HCT116 (cell line): ENCODE measurements around the gene TNFSF12. TPM values are rescaled to one million over a fixed set of nuclear protein-coding genes. Genes with fewer than 3 reads are reported as not detected.

ENCODE experiments used
- ATAC-seq: fragments of 200-7000 bp; cut with Tn5 transposase; 2 replicates; pipeline ENCODE4 v1.9.1; 2020; ENCODE audit warnings: mild to moderate bottlenecking, moderate library complexity
- BruUV-seq: library from RNA; stranded (reverse); fragments of 400-500 nt; replicated peaks from 2 replicates; lab custom pipeline; 2021; lab: Mats Ljungman, UMichigan
- CTCF ChIA-PET: fragments of 300-600 bp; sonication (Branson Sonifier 250); formaldehyde crosslinking; loops from one replicate; lab custom pipeline; 2021; ENCODE audit warnings: antibody characterized with exemption; lab: Charles Lee
- POLR2A ChIA-PET: fragments of 300-600, 350-600 bp; sonication (Branson Sonifier 250); formaldehyde crosslinking; loops from one replicate; lab custom pipeline; 2021; ENCODE audit warnings: antibody characterized with exemption; lab: Charles Lee
- RAD21 ChIA-PET, 2 experiments: fragments of 300-600 bp; sonication (Branson Sonifier 250); formaldehyde crosslinking; loops; one replicate each; lab custom pipeline; 2023; ENCODE audit warnings: low total read pairs in 2 of 2; ENCODE audit not compliant: uncharacterized antibody in 2 of 2, unreplicated experiment in 2 of 2, low non-redundant PET in 1 of 2; lab: Charles Lee
- DNase-seq: peaks from one replicate; pipeline ENCODE4 v3.0.0-alpha.2; 2010; ENCODE audit warnings: low read depth, low spot score
- H2AFZ ChIP-seq: fragments of 200-600 bp; shearing (Covaris generic), sonication (generic); 2 replicates; pipeline ENCODE4 v1.6.1; 2017; ENCODE audit warnings: low read depth, mixed run types, mixed read lengths, antibody characterized with exemption, low read length; ENCODE audit not compliant: poor library complexity, severe bottlenecking
- H3K27ac ChIP-seq: 2 replicates; pipeline ENCODE4 v1.5.1; 2012; ENCODE audit warnings: low read depth, low read length
- H3K27me3 ChIP-seq: fragments of 200-600 bp; sonication (generic); 2 replicates; pipeline ENCODE4 v1.6.1; 2016; ENCODE audit warnings: mixed run types, low read length, mixed read lengths; ENCODE audit not compliant: insufficient read depth
- H3K36me3 ChIP-seq, 2 experiments: fragments of 200-500 bp in 1 of 2; fragments of 200-600 bp in 1 of 2; sonication (Bioruptor generic) in 1 of 2; sonication (generic) in 1 of 2; 2 replicates each; pipeline versions ENCODE4 v1.5.1 to v1.6.1; 2014 to 2016; ENCODE audit warnings: low read length in 2 of 2, inconsistent platforms in 1 of 2, mixed read lengths in 1 of 2, mixed run types in 1 of 2; ENCODE audit not compliant: insufficient read depth in 2 of 2, control insufficient read depth in 1 of 2
- H3K4me1 ChIP-seq, 2 experiments: fragments of 200-600 bp in 1 of 2; sonication (generic) in 1 of 2; 2 replicates each; pipeline versions ENCODE4 v1.5.1 to v1.6.1; 2012 to 2017; ENCODE audit warnings: low read length in 2 of 2, inconsistent platforms in 1 of 2, mild to moderate bottlenecking in 1 of 2, mixed read lengths in 1 of 2, mixed run types in 1 of 2, moderate library complexity in 1 of 2; ENCODE audit not compliant: insufficient read depth in 2 of 2, control insufficient read depth in 1 of 2
- H3K4me2 ChIP-seq: fragments of 200-600 bp; sonication (generic); 2 replicates; pipeline ENCODE4 v1.6.1; 2017; ENCODE audit warnings: mixed run types, low read length, mixed read lengths
- H3K4me3 ChIP-seq, 2 experiments: fragments of 200-600 bp in 1 of 2; sonication (generic) in 1 of 2; replicated peaks in 1 of 2; 2 replicates each; pipeline ENCODE4 v1.5.1; 2011 to 2016; ENCODE audit warnings: low read length in 2 of 2, control low read depth in 1 of 2, low read depth in 1 of 2, mild to moderate bottlenecking in 1 of 2, mixed read lengths in 1 of 2, mixed run types in 1 of 2
- H3K79me2 ChIP-seq: fragments of 200-600 bp; sonication (generic); 2 replicates; pipeline ENCODE4 v1.6.1; 2017; ENCODE audit warnings: mild to moderate bottlenecking, mixed run types, low read length, moderate library complexity, mixed read lengths; ENCODE audit not compliant: insufficient read depth
- H3K9ac ChIP-seq: fragments of 200-600 bp; sonication (generic); 2 replicates; pipeline ENCODE4 v1.6.1; 2016; ENCODE audit warnings: low read length, mixed read lengths
- H3K9me2 ChIP-seq: fragments of 200-600 bp; sonication (generic), shearing (Covaris generic); 2 replicates; pipeline ENCODE4 v1.6.1; 2017; ENCODE audit warnings: mixed run types, mild to moderate bottlenecking, moderate library complexity; ENCODE audit not compliant: insufficient read depth
- H3K9me3 ChIP-seq, 2 experiments: fragments of 200-500 bp in 1 of 2; fragments of 200-600 bp in 1 of 2; sonication (Bioruptor generic) in 1 of 2; sonication (generic) in 1 of 2; 2 replicates each; pipeline ENCODE4 v1.6.1; 2014 to 2017; ENCODE audit warnings: low read length in 2 of 2, mixed read lengths in 2 of 2, inconsistent platforms in 1 of 2, low read depth in 1 of 2, mild to moderate bottlenecking in 1 of 2, mixed run types in 1 of 2, moderate library complexity in 1 of 2; ENCODE audit not compliant: control insufficient read depth in 1 of 2, insufficient read depth in 1 of 2
- H4K20me1 ChIP-seq: fragments of 200-600 bp; sonication (generic), shearing (Covaris generic); 2 replicates; pipeline ENCODE4 v1.6.1; 2017; ENCODE audit warnings: mixed run types, mild to moderate bottlenecking, moderate library complexity; ENCODE audit not compliant: insufficient read depth
- ATF3 ChIP-seq: IDR thresholded peaks from 2 replicates; pipeline ENCODE4 v1.6.1; 2012
- JUND ChIP-seq: IDR thresholded peaks from 2 replicates; pipeline ENCODE4 v1.6.1; 2012
- RAD21 ChIP-seq: IDR thresholded peaks from 2 replicates; pipeline ENCODE4 v1.6.1; 2012; ENCODE audit warnings: low read depth, mild to moderate bottlenecking
- TCF7L2 ChIP-seq: IDR thresholded peaks from 2 replicates; pipeline ENCODE4 v1.7.0; 2011; ENCODE audit warnings: borderline replicate concordance, inconsistent platforms; ENCODE audit not compliant: insufficient read depth, insufficient read length; ENCODE audit errors: extremely low read depth
- ZFX ChIP-seq: fragments of 450-650 bp; IDR thresholded peaks from 2 replicates; pipeline ENCODE4 v1.6.1; 2017
- intact Hi-C: fragments of 100-400 bp; cut with micrococcal nuclease; formaldehyde crosslinking; loops from 2 replicates; pipeline ENCODE4 v1.10.0; 2022
- total RNA-seq: library from RNA; stranded (reverse); gene quantifications from one replicate; pipeline ENCODE4 v1.2.1, GENCODE V29; 2021; ENCODE audit not compliant: unreplicated experiment
- TF ChIP-seq, protein P1 (sequence below), 3 experiments: fragments of 200-600 bp in 1 of 3; sonication (generic) in 1 of 3; IDR thresholded peaks in 2 of 3; conservative IDR thresholded peaks in 1 of 3; 2 replicates each; pipeline ENCODE4 v1.5.1; 2012 to 2017; ENCODE audit warnings: low read depth in 2 of 3, low read length in 2 of 3, antibody characterized with exemption in 1 of 3, borderline replicate concordance in 1 of 3, control low read depth in 1 of 3, mild to moderate bottlenecking in 1 of 3, mixed read lengths in 1 of 3, mixed run types in 1 of 3, moderate library complexity in 1 of 3; ENCODE audit not compliant: insufficient read depth in 1 of 3

TNFSF12 gene
- total RNA-seq, 1 experiment from 2014 or later, result 12.3 TPM

DNA sequence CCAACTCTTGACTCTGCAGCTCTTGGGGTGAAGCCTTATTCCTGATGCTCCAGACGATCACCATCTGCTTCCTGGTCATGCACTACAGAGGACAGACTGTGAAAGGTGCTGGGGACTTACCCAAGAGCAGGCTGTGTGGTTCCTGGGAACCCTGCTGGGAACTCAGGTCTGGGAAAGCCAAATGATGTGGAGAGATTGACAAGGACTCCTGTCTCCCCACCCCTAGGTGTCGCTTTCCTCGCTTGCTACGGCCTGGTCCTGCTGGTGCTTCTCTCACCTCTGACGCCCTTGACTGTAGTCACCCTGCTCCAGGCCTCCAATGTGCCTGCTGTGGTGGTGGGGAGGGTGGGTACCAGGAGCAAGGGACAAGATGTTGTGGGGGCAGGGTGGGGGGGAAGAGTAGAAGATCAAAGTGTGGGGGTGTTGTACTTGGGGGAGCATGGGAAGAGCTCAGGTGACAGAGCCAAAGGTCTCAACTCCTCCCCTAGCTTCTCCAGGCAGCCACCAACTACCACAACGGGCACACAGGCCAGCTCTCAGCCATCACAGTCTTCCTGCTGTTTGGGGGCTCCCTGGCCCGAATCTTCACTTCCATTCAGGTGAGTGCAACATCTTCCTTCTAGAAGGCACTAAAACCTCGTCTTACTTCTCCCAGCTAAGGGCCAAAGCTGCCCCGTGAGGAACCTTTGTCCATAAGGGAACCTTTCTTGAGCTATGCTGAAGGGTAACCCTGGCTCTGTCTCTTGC lies 38.0 kb downstream of the TNFSF12 start:
- Histone ChIP-seq H3K4me3 (no peak overlapping the region), H4K20me1 (no peaks in the 10 kb centered on the region), H3K4me2 (0 out of 2 replicates have a peak overlapping the region, but pooled peaks have one; percentile 1), H3K4me1 (peaks cover 11 to 43% of the 10 kb centered on the region in 2 experiments), H3K79me2 (peaks cover 44% of the 10 kb centered on the region), H3K36me3 (peaks cover 9 to 40% of the 10 kb centered on the region in 2 experiments; a peak in 3 of 4 replicates), H3K9ac (no peak overlapping the region), H3K9me2 (no peaks in the 10 kb centered on the region), H3K27me3 (no peaks in the 10 kb centered on the region), H2AFZ (no peak overlapping the region), H3K9me3 (no peaks in the 10 kb centered on the region), H3K27ac (peak overlapping the region; percentile 53)
- TF ChIP-seq, protein P1, sequence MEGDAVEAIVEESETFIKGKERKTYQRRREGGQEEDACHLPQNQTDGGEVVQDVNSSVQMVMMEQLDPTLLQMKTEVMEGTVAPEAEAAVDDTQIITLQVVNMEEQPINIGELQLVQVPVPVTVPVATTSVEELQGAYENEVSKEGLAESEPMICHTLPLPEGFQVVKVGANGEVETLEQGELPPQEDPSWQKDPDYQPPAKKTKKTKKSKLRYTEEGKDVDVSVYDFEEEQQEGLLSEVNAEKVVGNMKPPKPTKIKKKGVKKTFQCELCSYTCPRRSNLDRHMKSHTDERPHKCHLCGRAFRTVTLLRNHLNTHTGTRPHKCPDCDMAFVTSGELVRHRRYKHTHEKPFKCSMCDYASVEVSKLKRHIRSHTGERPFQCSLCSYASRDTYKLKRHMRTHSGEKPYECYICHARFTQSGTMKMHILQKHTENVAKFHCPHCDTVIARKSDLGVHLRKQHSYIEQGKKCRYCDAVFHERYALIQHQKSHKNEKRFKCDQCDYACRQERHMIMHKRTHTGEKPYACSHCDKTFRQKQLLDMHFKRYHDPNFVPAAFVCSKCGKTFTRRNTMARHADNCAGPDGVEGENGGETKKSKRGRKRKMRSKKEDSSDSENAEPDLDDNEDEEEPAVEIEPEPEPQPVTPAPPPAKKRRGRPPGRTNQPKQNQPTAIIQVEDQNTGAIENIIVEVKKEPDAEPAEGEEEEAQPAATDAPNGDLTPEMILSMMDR (IDR thresholded peaks at IDR 0.05 in 2 of 3, conservative IDR thresholded peaks at IDR 0.05 in 1 of 3; ENCODE audit: borderline replicate concordance in 1 of 3, insufficient read depth in 1 of 3, low read depth in 2 of 3, low read length in 2 of 3), result peak in 2 of 3 experiments; percentile 68 to 78; a peak in 5 of 6 replicates
- TF ChIP-seq TCF7L2, result peak; percentile 17
- TF ChIP-seq ATF3, result no peak
- no peak for TF ChIP-seq JUND
- peak; percentile 64 for TF ChIP-seq RAD21
- TF ChIP-seq ZFX, result no peak
- peak; percentile 53 for ATAC-seq
- intact Hi-C loops, result no loop called here
- POLR2A ChIA-PET, result interaction anchor here (0.8 kb wide), 1 partner anchor 100 kb away, joined by 3 read pairs; the partner anchor contains the start of gene TP53
- RAD21 ChIA-PET, result interaction anchor here in 1 of 2 experiments (0.9 kb wide), 1 partner anchor 45 kb away, joined by 3 read pairs; no protein-coding TSS in a partner anchor
- no TSS peak for BruUV-seq
- peak; percentile 58 for DNase-seq
- CTCF ChIA-PET, result interaction anchor here (0.6 to 4.9 kb wide), 4 partner anchors 13 to 101 kb away, joined by 3 to 39 read pairs (median 4); partner anchors contain the start of genes TP53 and WRAP53
